ENCODE measurements around the gene HYAL2.
"Not testable (repeated sequence)": the region's sequence is repeated elsewhere in the genome, so short reads cannot be mapped to it uniquely, and the experiment has no call there.

Gene HYAL2

DNA sequence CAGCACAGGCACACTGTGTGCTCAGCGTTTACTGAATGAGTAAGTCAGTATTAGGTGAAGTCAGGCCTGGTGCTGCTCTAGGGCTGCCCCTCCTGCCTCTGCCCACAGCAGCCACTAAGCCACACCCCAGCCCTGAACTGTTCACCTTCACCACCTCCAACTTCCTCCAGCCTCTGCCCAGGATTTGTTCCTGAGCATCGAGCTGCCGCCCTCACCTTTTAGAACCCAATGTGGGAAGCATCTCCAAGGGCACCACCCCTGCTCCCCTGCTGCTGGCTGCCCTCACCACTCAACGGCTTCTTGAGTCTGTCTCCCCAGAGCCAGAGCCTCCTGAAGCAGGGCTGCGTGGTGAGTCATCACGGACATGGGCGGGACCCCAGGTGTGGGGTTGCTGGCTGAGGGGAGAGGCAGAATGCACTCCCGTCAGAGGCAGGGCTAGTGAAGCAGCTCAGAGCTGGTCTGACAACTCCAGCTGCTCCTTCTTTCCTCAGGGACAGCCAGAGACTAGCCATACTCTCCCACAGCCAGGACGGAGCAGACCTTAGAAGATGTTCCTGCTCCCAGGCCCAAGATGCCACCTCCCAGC is 5.8 kb downstream of the HYAL2 start (continued):
- TF ChIP-seq, protein P1, sequence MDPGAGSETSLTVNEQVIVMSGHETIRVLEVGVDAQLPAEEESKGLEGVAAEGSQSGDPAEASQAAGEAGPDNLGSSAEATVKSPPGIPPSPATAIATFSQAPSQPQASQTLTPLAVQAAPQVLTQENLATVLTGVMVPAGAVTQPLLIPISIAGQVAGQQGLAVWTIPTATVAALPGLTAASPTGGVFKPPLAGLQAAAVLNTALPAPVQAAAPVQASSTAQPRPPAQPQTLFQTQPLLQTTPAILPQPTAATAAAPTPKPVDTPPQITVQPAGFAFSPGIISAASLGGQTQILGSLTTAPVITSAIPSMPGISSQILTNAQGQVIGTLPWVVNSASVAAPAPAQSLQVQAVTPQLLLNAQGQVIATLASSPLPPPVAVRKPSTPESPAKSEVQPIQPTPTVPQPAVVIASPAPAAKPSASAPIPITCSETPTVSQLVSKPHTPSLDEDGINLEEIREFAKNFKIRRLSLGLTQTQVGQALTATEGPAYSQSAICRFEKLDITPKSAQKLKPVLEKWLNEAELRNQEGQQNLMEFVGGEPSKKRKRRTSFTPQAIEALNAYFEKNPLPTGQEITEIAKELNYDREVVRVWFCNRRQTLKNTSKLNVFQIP (CRISPR knock-in tag; IDR thresholded peaks at IDR 0.05; ENCODE audit: borderline replicate concordance, low read depth): no peak
- TF ChIP-seq SNAI2 (CRISPR knock-in tag; IDR thresholded peaks at IDR 0.05): no peak
- TF ChIP-seq ZNF70 (CRISPR knock-in tag; IDR thresholded peaks at IDR 0.05): no peak
- TF ChIP-seq ARNTL (CRISPR knock-in tag; IDR thresholded peaks at IDR 0.05; ENCODE audit: borderline replicate concordance, low read depth): no peak
- no peak for TF ChIP-seq ESRRG (CRISPR knock-in tag; IDR thresholded peaks at IDR 0.05)

DNA sequence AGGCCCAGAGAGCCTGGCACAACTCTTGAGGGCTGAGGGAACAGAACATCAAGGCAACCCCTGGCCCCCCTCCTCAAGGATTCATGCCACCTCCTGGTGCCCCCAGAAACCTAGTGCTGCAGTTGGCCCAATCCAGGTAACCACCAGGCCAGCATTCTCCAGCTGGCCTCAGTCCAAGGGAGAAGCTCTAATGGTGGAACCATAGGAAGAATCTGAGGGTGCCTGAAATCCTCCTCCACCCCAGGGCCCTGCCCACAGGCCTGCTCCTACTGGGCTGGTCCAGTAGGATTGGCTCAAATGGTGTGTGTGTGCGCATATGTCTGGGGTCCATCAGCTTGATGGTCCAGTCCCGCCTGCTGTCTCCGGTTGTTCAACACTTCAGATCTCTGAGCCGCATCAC is 7.7 kb downstream of the HYAL2 start:
- no peak for ATAC-seq
- TF ChIP-seq, protein P2, sequence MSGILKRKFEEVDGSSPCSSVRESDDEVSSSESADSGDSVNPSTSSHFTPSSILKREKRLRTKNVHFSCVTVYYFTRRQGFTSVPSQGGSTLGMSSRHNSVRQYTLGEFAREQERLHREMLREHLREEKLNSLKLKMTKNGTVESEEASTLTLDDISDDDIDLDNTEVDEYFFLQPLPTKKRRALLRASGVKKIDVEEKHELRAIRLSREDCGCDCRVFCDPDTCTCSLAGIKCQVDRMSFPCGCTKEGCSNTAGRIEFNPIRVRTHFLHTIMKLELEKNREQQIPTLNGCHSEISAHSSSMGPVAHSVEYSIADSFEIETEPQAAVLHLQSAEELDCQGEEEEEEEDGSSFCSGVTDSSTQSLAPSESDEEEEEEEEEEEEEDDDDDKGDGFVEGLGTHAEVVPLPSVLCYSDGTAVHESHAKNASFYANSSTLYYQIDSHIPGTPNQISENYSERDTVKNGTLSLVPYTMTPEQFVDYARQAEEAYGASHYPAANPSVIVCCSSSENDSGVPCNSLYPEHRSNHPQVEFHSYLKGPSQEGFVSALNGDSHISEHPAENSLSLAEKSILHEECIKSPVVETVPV (CRISPR knock-in tag; IDR thresholded peaks at IDR 0.05): no peak
- TF ChIP-seq ESRRG (CRISPR knock-in tag; IDR thresholded peaks at IDR 0.05): no peak
- no peak for TF ChIP-seq ZNF70 (CRISPR knock-in tag; IDR thresholded peaks at IDR 0.05)
- no peak for TF ChIP-seq ZC3H10 (CRISPR knock-in tag; IDR thresholded peaks at IDR 0.05)
- no peak for TF ChIP-seq RARB (CRISPR knock-in tag; IDR thresholded peaks at IDR 0.05)
- TF ChIP-seq PPARA (CRISPR knock-in tag; IDR thresholded peaks at IDR 0.05; ENCODE audit: borderline replicate concordance): no peak

DNA sequence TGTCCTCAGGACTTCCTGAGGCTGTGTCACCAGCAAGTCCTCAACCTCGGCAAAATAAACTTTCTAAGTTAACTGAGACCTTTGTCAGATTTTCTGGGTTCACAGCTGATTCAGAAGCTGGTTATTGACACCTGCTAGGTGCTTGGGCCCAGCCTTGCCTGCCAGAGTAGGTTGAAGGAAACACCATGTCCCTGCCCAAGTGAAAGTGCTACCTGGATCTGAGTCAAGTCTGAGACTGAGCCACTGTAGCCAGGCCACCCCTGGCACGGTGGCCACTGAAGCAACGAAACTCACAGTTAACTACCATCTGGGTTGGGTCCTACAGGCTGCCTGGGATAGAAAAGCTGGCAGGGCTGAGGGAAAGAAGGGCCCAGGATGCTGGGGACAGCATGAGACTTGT is 8.2 kb downstream of the HYAL2 start:
- ATAC-seq: no peak
- TF ChIP-seq, protein P3, sequence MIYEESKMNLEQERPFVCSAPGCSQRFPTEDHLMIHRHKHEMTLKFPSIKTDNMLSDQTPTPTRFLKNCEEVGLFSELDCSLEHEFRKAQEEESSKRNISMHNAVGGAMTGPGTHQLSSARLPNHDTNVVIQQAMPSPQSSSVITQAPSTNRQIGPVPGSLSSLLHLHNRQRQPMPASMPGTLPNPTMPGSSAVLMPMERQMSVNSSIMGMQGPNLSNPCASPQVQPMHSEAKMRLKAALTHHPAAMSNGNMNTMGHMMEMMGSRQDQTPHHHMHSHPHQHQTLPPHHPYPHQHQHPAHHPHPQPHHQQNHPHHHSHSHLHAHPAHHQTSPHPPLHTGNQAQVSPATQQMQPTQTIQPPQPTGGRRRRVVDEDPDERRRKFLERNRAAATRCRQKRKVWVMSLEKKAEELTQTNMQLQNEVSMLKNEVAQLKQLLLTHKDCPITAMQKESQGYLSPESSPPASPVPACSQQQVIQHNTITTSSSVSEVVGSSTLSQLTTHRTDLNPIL (CRISPR knock-in tag; IDR thresholded peaks at IDR 0.05; ENCODE audit: low read depth): no peak
- TF ChIP-seq PPARA (CRISPR knock-in tag; IDR thresholded peaks at IDR 0.05; ENCODE audit: borderline replicate concordance) (no peak), ZC3H10 (CRISPR knock-in tag; IDR thresholded peaks at IDR 0.05) (no peak), ZFP30 (CRISPR knock-in tag; IDR thresholded peaks at IDR 0.05) (no peak), ZNF565 (CRISPR knock-in tag; conservative IDR thresholded peaks at IDR 0.05; ENCODE audit: low read depth) (no peak), ZNF70 (CRISPR knock-in tag; IDR thresholded peaks at IDR 0.05) (no peak), ZNF8 (CRISPR knock-in tag; IDR thresholded peaks at IDR 0.05) (no peak)
- TF ChIP-seq, protein P2 (CRISPR knock-in tag; IDR thresholded peaks at IDR 0.05): no peak

DNA sequence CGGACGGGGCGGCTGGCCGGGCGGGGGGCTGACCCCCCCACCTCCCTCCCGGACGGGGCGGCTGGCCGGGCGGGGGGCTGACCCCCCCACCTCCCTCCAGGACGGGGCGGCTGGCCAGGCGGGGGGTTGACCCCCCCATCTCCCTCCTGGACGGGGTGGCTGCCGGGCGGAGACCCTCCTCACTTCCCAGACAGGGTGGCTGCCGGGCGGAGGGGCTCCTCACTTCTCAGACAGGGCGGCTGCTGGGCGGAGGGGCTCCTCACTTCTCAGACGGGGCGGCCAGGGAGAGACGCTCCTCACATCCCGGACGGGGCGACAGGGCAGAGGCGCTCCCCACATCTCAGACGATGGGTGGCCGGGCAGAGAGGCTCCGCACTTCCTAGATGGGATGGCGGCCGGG is 10.5 kb downstream of the HYAL2 start:
- not testable (repeated sequence) for ATAC-seq

DNA sequence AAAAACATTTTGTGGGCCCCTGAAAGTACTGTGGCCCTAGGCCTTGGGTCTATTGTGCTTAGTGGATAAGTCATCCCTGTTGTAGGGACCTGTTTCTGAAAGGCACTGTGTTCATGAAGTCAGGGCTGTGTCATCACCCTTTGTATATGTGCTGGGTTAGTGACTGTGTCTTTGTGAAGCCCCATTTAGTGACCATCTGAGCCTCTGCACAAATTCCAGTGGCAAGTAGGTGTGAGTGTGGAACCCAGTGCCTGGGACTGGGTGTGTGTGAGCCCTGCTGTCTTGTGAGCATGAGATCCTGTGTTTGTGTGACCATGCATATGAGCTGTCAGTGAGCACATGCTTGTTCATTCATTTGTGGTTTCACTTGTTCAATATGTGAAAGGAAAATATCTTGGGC is 17.9 kb downstream of the HYAL2 start:
- TF ChIP-seq RARB (CRISPR knock-in tag; IDR thresholded peaks at IDR 0.05) (no peak), SNAI2 (CRISPR knock-in tag; IDR thresholded peaks at IDR 0.05) (no peak), GLIS3 (CRISPR knock-in tag; IDR thresholded peaks at IDR 0.05) (no peak), ZNF565 (CRISPR knock-in tag; conservative IDR thresholded peaks at IDR 0.05; ENCODE audit: low read depth) (no peak), ZNF8 (CRISPR knock-in tag; IDR thresholded peaks at IDR 0.05) (no peak), ZFP30 (CRISPR knock-in tag; IDR thresholded peaks at IDR 0.05) (no peak)
- TF ChIP-seq, protein P1 (CRISPR knock-in tag; IDR thresholded peaks at IDR 0.05; ENCODE audit: borderline replicate concordance, low read depth): no peak
- TF ChIP-seq, protein P2 (CRISPR knock-in tag; IDR thresholded peaks at IDR 0.05): no peak
- no peak for ATAC-seq

Data from SK-N-SH treated with all-trans-retinoic acid at 6 μM for 48 hours (cell line).